ENCODE results near the gene SEC22A.

SEC22A gene

GRCh38 chr3:123285931-123286307, 84.2 kb downstream of the SEC22A start:
- intact Hi-C loops (cut with DNase I), result no loop called here
- DNase-seq, result peak in 2 of 10 donors; percentile 30 to 54

- peak in 6 of 10 donors; percentile 49 to 91 (median 72) for DNase-seq
Observed at GRCh38 chr3:123286308-123287023, 84.7 kb downstream of the SEC22A start.

GRCh38 chr3:123287051-123287961, 85.6 kb downstream of the SEC22A start:
- peak in 3 of 10 donors; percentile 10 to 68 (median 59) for DNase-seq
- intact Hi-C loops (cut with DNase I), result no loop called here

More at GRCh38 chr3:123286308-123287023, 84.7 kb downstream of the SEC22A start:
- intact Hi-C loops (cut with DNase I), result no loop called here

- intact Hi-C loops (cut with DNase I), result no loop called here
- peak in 3 of 10 donors; percentile 65 to 88 (median 69) for DNase-seq
Observed at GRCh38 chr3:123287962-123288302, 86.2 kb downstream of the SEC22A start.

- intact Hi-C loops (cut with DNase I), result no loop called here
- peak in 3 of 10 donors; percentile 55 to 77 (median 69) for DNase-seq
Observed at GRCh38 chr3:123289391-123290106, 87.8 kb downstream of the SEC22A start.

GRCh38 chr3:123290107-123290930, 88.6 kb downstream of the SEC22A start:
- intact Hi-C loops (cut with DNase I), result no loop called here
- peak in 2 of 10 donors; percentile 46 to 76 for DNase-seq

- DNase-seq, result peak in 2 of 10 donors; percentile 57 to 74
- intact Hi-C loops (cut with DNase I), result no loop called here
Observed at GRCh38 chr3:123290962-123291361, 89.2 kb downstream of the SEC22A start.

GRCh38 chr3:123291404-123291803, 89.7 kb downstream of the SEC22A start:
- DNase-seq, result peak in 1 of 10 donors; percentile 21

GRCh38 chr3:123292321-123293310, 90.9 kb downstream of the SEC22A start:
- intact Hi-C loops (cut with DNase I), result no loop called here
- peak in 2 of 10 donors; percentile 56 to 61 for DNase-seq

More at GRCh38 chr3:123291404-123291803, 89.7 kb downstream of the SEC22A start:
- intact Hi-C loops (cut with DNase I), result no loop called here

- DNase-seq, result peak in 2 of 10 donors; percentile 35 to 88
- intact Hi-C loops (cut with DNase I), result no loop called here
Observed at GRCh38 chr3:123294296-123294938, 92.7 kb downstream of the SEC22A start.

- peak in 2 of 10 donors; percentile 32 to 62 for DNase-seq
- intact Hi-C loops (cut with DNase I), result no loop called here
Observed at GRCh38 chr3:123295171-123295900, 93.6 kb downstream of the SEC22A start.

GRCh38 chr3:123295901-123296250, 94.1 kb downstream of the SEC22A start:
- intact Hi-C loops (cut with DNase I), result no loop called here
- peak in 2 of 10 donors; percentile 29 to 74 for DNase-seq

- peak in 2 of 10 donors; percentile 30 to 57 for DNase-seq
- intact Hi-C loops (cut with DNase I), result no loop called here
Observed at GRCh38 chr3:123296261-123296660, 94.5 kb downstream of the SEC22A start.

GRCh38 chr3:123296836-123297626, 95.3 kb downstream of the SEC22A start:
- intact Hi-C loops (cut with DNase I), result no loop called here
- peak in 2 of 10 donors; percentile 17 to 43 for DNase-seq

- intact Hi-C loops (cut with DNase I), result no loop called here
- peak in 3 of 10 donors; percentile 37 to 81 (median 70) for DNase-seq
Observed at GRCh38 chr3:123297627-123297899, 95.8 kb downstream of the SEC22A start.

- peak in 1 of 10 donors; percentile 7 for DNase-seq
- intact Hi-C loops (cut with DNase I), result no loop called here
Observed at GRCh38 chr3:123298903-123299302, 97.2 kb downstream of the SEC22A start.

GRCh38 chr3:123299581-123299980, 97.8 kb downstream of the SEC22A start:
- peak in 2 of 10 donors; percentile 33 to 66 for DNase-seq
- intact Hi-C loops (cut with DNase I), result no loop called here

Measured in posterior cingulate gyrus (tissue), 11 donors.